ENCODE results near the gene ZSCAN23. TPM values are rescaled to one million over a fixed set of nuclear protein-coding genes. Genes with fewer than 3 reads are reported as not detected.

Gene ZSCAN23
- total and polyA plus RNA-seq, 4 donors: 0.06 to 0.65 (median 0.42) TPM; not detected in 1

DNA sequence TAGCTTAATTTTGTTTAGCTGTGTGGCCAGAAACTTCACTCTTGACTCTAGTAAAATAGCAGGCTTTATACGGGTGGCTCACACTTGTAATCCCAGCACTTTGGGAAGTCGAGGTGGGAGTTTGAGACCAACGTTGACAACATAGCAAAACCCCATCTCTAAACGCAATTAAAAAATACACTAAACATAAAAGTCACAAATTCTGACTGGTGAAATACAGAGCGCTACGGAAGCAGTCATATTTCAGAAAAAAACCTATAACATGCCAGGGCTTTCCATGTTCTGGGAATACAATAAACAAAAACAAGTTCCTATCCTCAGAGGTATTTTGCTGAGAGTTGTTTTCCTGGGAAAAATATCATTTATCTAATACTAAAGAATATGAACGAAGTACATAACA, 24.8 kb upstream of the ZSCAN23 start:
- Histone ChIP-seq H3K27ac (ENCODE audit: low read depth in 1 of 2, low read length in 2 of 2) (no peak overlapping the region), H3K36me3 (ENCODE audit: control insufficient read depth in 4 of 4, insufficient read depth in 3 of 4, low read depth in 1 of 4, low read length in 3 of 4) (no peaks in the 10 kb centered on the region), H3K9ac (ENCODE audit: low read depth in 1 of 2, low read length in 2 of 2) (no peak overlapping the region), H3K27me3 (ENCODE audit: control insufficient read depth in 4 of 4, insufficient read depth in 4 of 4, low read length in 3 of 4) (peaks cover 0 to 7% (median 3%) of the 10 kb centered on the region in 4 donors), H3K4me1 (ENCODE audit: control insufficient read depth in 4 of 4, insufficient read depth in 4 of 4, low read length in 3 of 4) (no peaks in the 10 kb centered on the region), H3K9me3 (ENCODE audit: control insufficient read depth in 4 of 4, low read length in 3 of 4) (peaks cover 0 to 10% (median 0%) of the 10 kb centered on the region in 4 donors), H3K4me3 (ENCODE audit: low read depth in 1 of 3, low read length in 3 of 3) (no peak overlapping the region)
- DNase-seq (ENCODE audit: low spot score): no peak
- TF ChIP-seq FOXA1 (IDR thresholded peaks at IDR 0.05) (no peak), RXRA (IDR thresholded peaks at IDR 0.05) (no peak), FOXA2 (IDR thresholded peaks at IDR 0.05) (no peak), HNF4A (conservative IDR thresholded peaks at IDR 0.05) (no peak), NR2F2 (IDR thresholded peaks at IDR 0.05) (no peak), HNF4G (IDR thresholded peaks at IDR 0.05) (no peak), RAD21 (IDR thresholded peaks at IDR 0.05) (no peak), YY1 (IDR thresholded peaks at IDR 0.05) (no peak), GABPA (IDR thresholded peaks at IDR 0.05 in 1 of 2, conservative IDR thresholded peaks at IDR 0.05 in 1 of 2) (no peak)
- TF ChIP-seq, protein P1, sequence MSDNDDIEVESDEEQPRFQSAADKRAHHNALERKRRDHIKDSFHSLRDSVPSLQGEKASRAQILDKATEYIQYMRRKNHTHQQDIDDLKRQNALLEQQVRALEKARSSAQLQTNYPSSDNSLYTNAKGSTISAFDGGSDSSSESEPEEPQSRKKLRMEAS (IDR thresholded peaks at IDR 0.05): no peak
- TF ChIP-seq, protein P2, sequence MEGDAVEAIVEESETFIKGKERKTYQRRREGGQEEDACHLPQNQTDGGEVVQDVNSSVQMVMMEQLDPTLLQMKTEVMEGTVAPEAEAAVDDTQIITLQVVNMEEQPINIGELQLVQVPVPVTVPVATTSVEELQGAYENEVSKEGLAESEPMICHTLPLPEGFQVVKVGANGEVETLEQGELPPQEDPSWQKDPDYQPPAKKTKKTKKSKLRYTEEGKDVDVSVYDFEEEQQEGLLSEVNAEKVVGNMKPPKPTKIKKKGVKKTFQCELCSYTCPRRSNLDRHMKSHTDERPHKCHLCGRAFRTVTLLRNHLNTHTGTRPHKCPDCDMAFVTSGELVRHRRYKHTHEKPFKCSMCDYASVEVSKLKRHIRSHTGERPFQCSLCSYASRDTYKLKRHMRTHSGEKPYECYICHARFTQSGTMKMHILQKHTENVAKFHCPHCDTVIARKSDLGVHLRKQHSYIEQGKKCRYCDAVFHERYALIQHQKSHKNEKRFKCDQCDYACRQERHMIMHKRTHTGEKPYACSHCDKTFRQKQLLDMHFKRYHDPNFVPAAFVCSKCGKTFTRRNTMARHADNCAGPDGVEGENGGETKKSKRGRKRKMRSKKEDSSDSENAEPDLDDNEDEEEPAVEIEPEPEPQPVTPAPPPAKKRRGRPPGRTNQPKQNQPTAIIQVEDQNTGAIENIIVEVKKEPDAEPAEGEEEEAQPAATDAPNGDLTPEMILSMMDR (IDR thresholded peaks at IDR 0.05; ENCODE audit: low read depth, low read length, missing input control): no peak
- TF ChIP-seq, protein P3, sequence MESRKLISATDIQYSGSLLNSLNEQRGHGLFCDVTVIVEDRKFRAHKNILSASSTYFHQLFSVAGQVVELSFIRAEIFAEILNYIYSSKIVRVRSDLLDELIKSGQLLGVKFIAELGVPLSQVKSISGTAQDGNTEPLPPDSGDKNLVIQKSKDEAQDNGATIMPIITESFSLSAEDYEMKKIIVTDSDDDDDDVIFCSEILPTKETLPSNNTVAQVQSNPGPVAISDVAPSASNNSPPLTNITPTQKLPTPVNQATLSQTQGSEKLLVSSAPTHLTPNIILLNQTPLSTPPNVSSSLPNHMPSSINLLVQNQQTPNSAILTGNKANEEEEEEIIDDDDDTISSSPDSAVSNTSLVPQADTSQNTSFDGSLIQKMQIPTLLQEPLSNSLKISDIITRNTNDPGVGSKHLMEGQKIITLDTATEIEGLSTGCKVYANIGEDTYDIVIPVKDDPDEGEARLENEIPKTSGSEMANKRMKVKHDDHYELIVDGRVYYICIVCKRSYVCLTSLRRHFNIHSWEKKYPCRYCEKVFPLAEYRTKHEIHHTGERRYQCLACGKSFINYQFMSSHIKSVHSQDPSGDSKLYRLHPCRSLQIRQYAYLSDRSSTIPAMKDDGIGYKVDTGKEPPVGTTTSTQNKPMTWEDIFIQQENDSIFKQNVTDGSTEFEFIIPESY (IDR thresholded peaks at IDR 0.05): no peak
- TF ChIP-seq, protein P4, sequence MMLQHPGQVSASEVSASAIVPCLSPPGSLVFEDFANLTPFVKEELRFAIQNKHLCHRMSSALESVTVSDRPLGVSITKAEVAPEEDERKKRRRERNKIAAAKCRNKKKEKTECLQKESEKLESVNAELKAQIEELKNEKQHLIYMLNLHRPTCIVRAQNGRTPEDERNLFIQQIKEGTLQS (IDR thresholded peaks at IDR 0.05): no peak
- WGBS: 72% methylated on average over 7 of the region's 7 CpGs

DNA sequence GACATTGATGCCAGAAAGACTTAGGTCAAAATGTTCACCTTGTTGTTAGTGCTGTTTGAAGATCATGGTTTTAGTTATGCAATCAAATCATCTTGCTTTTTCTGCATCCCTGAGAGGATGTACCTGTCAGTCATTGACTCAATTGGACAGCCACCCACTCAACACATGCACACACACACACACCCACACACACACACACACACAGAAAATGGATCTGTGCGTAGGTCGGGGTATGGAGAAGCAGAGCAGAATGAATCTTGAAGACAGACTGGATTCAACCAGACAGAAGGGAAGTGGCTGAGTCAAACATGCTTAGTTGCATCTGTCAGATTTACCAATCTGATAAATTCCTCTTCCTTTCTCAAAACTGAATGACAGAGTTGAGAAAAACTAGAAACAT, 19.1 kb upstream of the ZSCAN23 start:
- TF ChIP-seq EGR1 (IDR thresholded peaks at IDR 0.05; ENCODE audit: low read depth in 2 of 2): no peak
- TF ChIP-seq RXRA (IDR thresholded peaks at IDR 0.05): no peak
- no peak for TF ChIP-seq HNF4A (conservative IDR thresholded peaks at IDR 0.05)
- no peak for TF ChIP-seq FOXA1 (IDR thresholded peaks at IDR 0.05)
- no peak for TF ChIP-seq TAF1 (conservative IDR thresholded peaks at IDR 0.05)
- TF ChIP-seq HNF4G (IDR thresholded peaks at IDR 0.05): no peak
- no peak for TF ChIP-seq YY1 (IDR thresholded peaks at IDR 0.05)
- TF ChIP-seq, protein P2 (IDR thresholded peaks at IDR 0.05; ENCODE audit: low read depth, low read length, missing input control): no peak
- no peak for TF ChIP-seq RAD21 (IDR thresholded peaks at IDR 0.05)
- no peak for TF ChIP-seq NR2F2 (IDR thresholded peaks at IDR 0.05)
- 59% methylated on average over 2 of the region's 2 CpGs for WGBS

More for the DNA sequence above, 19.1 kb upstream of the ZSCAN23 start:
- H3K27me3 ChIP-seq (ENCODE audit: control insufficient read depth in 4 of 4, insufficient read depth in 4 of 4, low read length in 3 of 4): peaks cover 0 to 11% (median 3%) of the 10 kb centered on the region in 4 donors
- no peaks in the 10 kb centered on the region for H3K9me3 ChIP-seq (ENCODE audit: control insufficient read depth in 4 of 4, low read length in 3 of 4)
- no peaks in the 10 kb centered on the region for H3K36me3 ChIP-seq (ENCODE audit: control insufficient read depth in 4 of 4, insufficient read depth in 3 of 4, low read depth in 1 of 4, low read length in 3 of 4)
- H3K4me3 ChIP-seq (ENCODE audit: low read depth in 1 of 3, low read length in 3 of 3): no peak overlapping the region
- no peak for DNase-seq (ENCODE audit: low spot score)
- no peaks in the 10 kb centered on the region for H3K4me1 ChIP-seq (ENCODE audit: control insufficient read depth in 4 of 4, insufficient read depth in 4 of 4, low read length in 3 of 4)
- no peak overlapping the region for H3K27ac ChIP-seq (ENCODE audit: low read depth in 1 of 2, low read length in 2 of 2)
- H3K9ac ChIP-seq (ENCODE audit: low read depth in 1 of 2, low read length in 2 of 2): no peak overlapping the region

Data from liver (tissue), 9 donors.